B cell (primary cell): ENCODE measurements around the gene PTPRN2. TPM values are rescaled to one million over a fixed set of nuclear protein-coding genes. Genes with fewer than 3 reads are reported as not detected.

Source experiments
- ATAC-seq: fragments of 200-7000 bp; cut with Tn5 transposase; one replicate; pipeline ENCODE4 v1.10.0; 2021; ENCODE audit warnings: low read depth, mild to moderate bottlenecking, moderate number of reproducible peaks, moderate library complexity
- CTCF ChIA-PET: fragments of 350-600 bp; sonication (Branson Sonifier 250); formaldehyde crosslinking; loops from one replicate; lab custom pipeline; 2021; ENCODE audit warnings: antibody characterized with exemption, inconsistent platforms; lab: Charles Lee
- POLR2A ChIA-PET: fragments of 350-600 bp; sonication (Branson Sonifier 250); formaldehyde crosslinking; loops from one replicate; lab custom pipeline; 2021; ENCODE audit warnings: antibody characterized with exemption; lab: Charles Lee
- DNase-seq: peaks from one replicate; pipeline ENCODE4 v3.0.0; 2013
- H2AFZ ChIP-seq: 2 replicates; pipeline ENCODE4 v1.6.1; 2012; ENCODE audit warnings: mild to moderate bottlenecking, low read depth, low read length; ENCODE audit not compliant: insufficient read depth, poor library complexity, severe bottlenecking
- H3K27ac ChIP-seq, 2 donors: 1 replicate in 1 of 2; 2 replicates in 1 of 2; pipeline ENCODE4 v1.5.1; 2012 to 2013; ENCODE audit warnings: low read length in 2 of 2, mild to moderate bottlenecking in 2 of 2, moderate library complexity in 1 of 2
- H3K27me3 ChIP-seq, 4 experiments: fragments of 200-600 bp in 1 of 4; sonication (generic) in 1 of 4; replicated peaks in 1 of 4; 1 replicate in 2 of 4; 2 replicates in 2 of 4; pipeline versions ENCODE4 v1.6.1 to v1.7.0; 2013 to 2016; ENCODE audit warnings: low read length in 3 of 4, mild to moderate bottlenecking in 2 of 4, mixed read lengths in 1 of 4, moderate library complexity in 1 of 4; ENCODE audit not compliant: insufficient read depth in 4 of 4, control insufficient read depth in 3 of 4; ENCODE audit errors: control extremely low read depth in 1 of 4
- H3K36me3 ChIP-seq, 2 experiments: replicated peaks in 1 of 2; 1 replicate in 1 of 2; 2 replicates in 1 of 2; pipeline versions ENCODE4 v1.6.1 to v1.7.1; 2013; ENCODE audit warnings: low read length in 1 of 2; ENCODE audit not compliant: insufficient read depth in 2 of 2, control insufficient read depth in 1 of 2; ENCODE audit errors: control extremely low read depth in 1 of 2, extremely low read depth in 1 of 2
- H3K4me1 ChIP-seq, 2 donors: fragments of 200-600 bp in 1 of 2; sonication (generic) in 1 of 2; 1 replicate in 1 of 2; 2 replicates in 1 of 2; pipeline versions ENCODE4 v1.5.1 to v1.6.1; 2013 to 2017; ENCODE audit warnings: low read length in 2 of 2; ENCODE audit not compliant: control insufficient read depth in 2 of 2, insufficient read depth in 2 of 2
- H3K4me2 ChIP-seq: replicated peaks from 2 replicates; pipeline ENCODE3; 2012; ENCODE audit warnings: mild to moderate bottlenecking, low read depth, low read length; ENCODE audit not compliant: poor library complexity, severe bottlenecking
- H3K4me3 ChIP-seq, 5 experiments: fragments of 200-600 bp in 1 of 5; sonication (generic) in 1 of 5; 1 replicate in 3 of 5; 2 replicates in 2 of 5; pipeline versions ENCODE4 v1.5.1 to v1.7.0; 2011 to 2016; ENCODE audit warnings: low read length in 4 of 5, mild to moderate bottlenecking in 4 of 5, low read depth in 2 of 5, control low read depth in 1 of 5, moderate library complexity in 1 of 5; ENCODE audit not compliant: insufficient read depth in 1 of 5; ENCODE audit errors: control extremely low read depth in 1 of 5, extremely low read depth in 1 of 5
- H3K79me2 ChIP-seq: fragments of 200-600 bp; sonication (generic); one replicate; pipeline ENCODE4 v1.6.0; 2016; ENCODE audit warnings: low read length; ENCODE audit not compliant: control insufficient read depth, insufficient read depth
- H3K9ac ChIP-seq: fragments of 200-600 bp; sonication (generic); 2 replicates; pipeline ENCODE4 v1.6.1; 2017; ENCODE audit warnings: mild to moderate bottlenecking, low read length, moderate library complexity
- H3K9me3 ChIP-seq, 3 donors: one replicate each; pipeline versions ENCODE4 v1.6.1 to v1.7.1; 2013; ENCODE audit warnings: low read length in 2 of 3; ENCODE audit not compliant: control insufficient read depth in 2 of 3, insufficient read depth in 1 of 3; ENCODE audit errors: control extremely low read depth in 1 of 3
- H4K20me1 ChIP-seq: 2 replicates; pipeline ENCODE4 v1.6.0; 2012; ENCODE audit warnings: mild to moderate bottlenecking, low read length; ENCODE audit not compliant: insufficient read depth, control insufficient read depth, poor library complexity, severe bottlenecking
- H3K27ac Mint-ChIP-seq: one replicate; pipeline ENCODE4 v1.8.0; 2021; ENCODE audit warnings: mixed read lengths
- H3K27me3 Mint-ChIP-seq: one replicate; pipeline ENCODE4 v1.8.0; 2021; ENCODE audit warnings: mixed read lengths
- H3K4me1 Mint-ChIP-seq: one replicate; pipeline ENCODE4 v1.8.0; 2021; ENCODE audit warnings: mixed read lengths
- H3K4me3 Mint-ChIP-seq: one replicate; pipeline ENCODE4 v1.8.0; 2021; ENCODE audit warnings: mixed read lengths
- H3K9me3 Mint-ChIP-seq: one replicate; pipeline ENCODE4 v1.8.0; 2022; ENCODE audit warnings: mixed read lengths; ENCODE audit not compliant: insufficient read depth
- EZH2 ChIP-seq: IDR thresholded peaks from 2 replicates; pipeline ENCODE4 v1.6.1; 2012; ENCODE audit warnings: borderline replicate concordance, low read depth, mild to moderate bottlenecking, moderate library complexity, low read length; ENCODE audit not compliant: insufficient read depth, poor library complexity, severe bottlenecking
- WGBS: methylation state at CpG from one replicate; pipeline ENCODE4 v1.1.5; 2013; ENCODE audit warnings: missing lambda C conversion rate; ENCODE audit not compliant: insufficient coverage; 5-methylcytosine and 5-hydroxymethylcytosine counted together
- intact Hi-C: fragments of 100-400 bp; cut with micrococcal nuclease; formaldehyde crosslinking; loops from one replicate; pipeline ENCODE4 v1.10.0; 2022
- polyA plus RNA-seq: library from polyadenylated mRNA; depleted of rRNA; stranded (reverse); fragments of >200 nt; gene quantifications from 2 replicates; pipeline ENCODE4 v1.2.3, GENCODE V29; 2012
- total RNA-seq, 2 donors: library from RNA; stranded (reverse); fragments of 120-200 nt in 1 of 2; gene quantifications; 1 replicate in 1 of 2; 2 replicates in 1 of 2; pipeline versions ENCODE4 v1.2.3 to v1.2.4, GENCODE V29; 2013 to 2022
- TF ChIP-seq, protein P1 (sequence below): fragments of 200-600 bp; IDR thresholded peaks from one replicate; pipeline ENCODE4 v1.8.0; 2022; ENCODE audit warnings: antibody characterized with exemption, mild to moderate bottlenecking

PTPRN2 gene
- total and polyA plus RNA-seq, 2 donors (not counting 1 experiment from before 2014, with no cell fraction given): 2.0 to 5.0 TPM

DNA sequence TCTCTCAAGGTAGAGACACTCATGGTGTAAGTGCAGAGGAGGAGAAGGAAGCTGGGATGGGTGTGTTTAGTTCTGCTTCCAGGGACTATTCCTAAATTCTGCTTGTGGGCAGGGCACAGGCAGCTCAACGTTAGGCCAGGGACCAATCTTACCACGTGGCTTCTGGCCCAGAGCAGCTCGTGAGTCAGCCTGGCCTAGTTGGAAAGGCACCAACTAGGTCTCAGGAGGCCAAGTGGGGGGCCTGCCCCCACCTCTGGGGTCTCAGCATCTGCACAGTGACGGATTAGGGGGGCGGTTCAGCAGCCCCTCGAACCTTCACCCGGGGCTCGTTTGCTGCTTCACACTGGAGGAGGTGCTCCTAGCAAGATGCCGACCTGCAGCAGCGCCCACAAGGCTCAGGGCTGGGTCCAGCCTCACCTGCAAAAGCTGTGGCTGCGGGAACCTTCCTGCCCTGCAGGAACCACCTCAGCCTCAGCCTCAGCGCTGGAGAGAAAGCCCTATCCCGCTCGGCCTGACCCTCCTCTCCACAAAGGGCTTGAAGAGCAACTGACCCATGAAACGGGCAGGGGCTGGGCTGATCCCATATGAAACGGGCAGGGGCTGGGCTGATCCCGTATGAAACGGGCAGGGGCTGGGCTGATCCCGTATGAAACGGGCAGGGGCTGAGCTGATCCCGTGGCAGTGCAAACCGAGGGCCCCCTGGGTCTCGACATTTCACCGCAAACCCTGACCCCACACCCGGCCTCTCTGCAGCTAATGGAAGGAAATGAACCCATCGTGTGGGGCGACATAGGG, 803.4 kb downstream of the PTPRN2 start:
- no peaks in the 10 kb centered on the region for H3K9me3 Mint-ChIP-seq
- H3K27me3 Mint-ChIP-seq: no peaks in the 10 kb centered on the region
- Histone ChIP-seq H2AFZ (no peak overlapping the region), H3K27me3 (no peaks in the 10 kb centered on the region), H3K36me3 (no peaks in the 10 kb centered on the region), H3K79me2 (no peaks in the 10 kb centered on the region), H3K9me3 (peaks cover 0 to 35% (median 0%) of the 10 kb centered on the region in 3 donors), H3K27ac (no peak overlapping the region), H3K4me1 (no peaks in the 10 kb centered on the region), H4K20me1 (no peaks in the 10 kb centered on the region), H3K4me3 (no peak overlapping the region), H3K4me2 (no peak overlapping the region), H3K9ac (no peak overlapping the region)
- WGBS: 87% methylated on average over 27 of the region's 27 CpGs
- POLR2A ChIA-PET: no interaction called here
- H3K4me3 Mint-ChIP-seq: no peak overlapping the region
- ATAC-seq (no peak), DNase-seq (no peak)
- no peaks in the 10 kb centered on the region for H3K4me1 Mint-ChIP-seq
- TF ChIP-seq, protein P1, sequence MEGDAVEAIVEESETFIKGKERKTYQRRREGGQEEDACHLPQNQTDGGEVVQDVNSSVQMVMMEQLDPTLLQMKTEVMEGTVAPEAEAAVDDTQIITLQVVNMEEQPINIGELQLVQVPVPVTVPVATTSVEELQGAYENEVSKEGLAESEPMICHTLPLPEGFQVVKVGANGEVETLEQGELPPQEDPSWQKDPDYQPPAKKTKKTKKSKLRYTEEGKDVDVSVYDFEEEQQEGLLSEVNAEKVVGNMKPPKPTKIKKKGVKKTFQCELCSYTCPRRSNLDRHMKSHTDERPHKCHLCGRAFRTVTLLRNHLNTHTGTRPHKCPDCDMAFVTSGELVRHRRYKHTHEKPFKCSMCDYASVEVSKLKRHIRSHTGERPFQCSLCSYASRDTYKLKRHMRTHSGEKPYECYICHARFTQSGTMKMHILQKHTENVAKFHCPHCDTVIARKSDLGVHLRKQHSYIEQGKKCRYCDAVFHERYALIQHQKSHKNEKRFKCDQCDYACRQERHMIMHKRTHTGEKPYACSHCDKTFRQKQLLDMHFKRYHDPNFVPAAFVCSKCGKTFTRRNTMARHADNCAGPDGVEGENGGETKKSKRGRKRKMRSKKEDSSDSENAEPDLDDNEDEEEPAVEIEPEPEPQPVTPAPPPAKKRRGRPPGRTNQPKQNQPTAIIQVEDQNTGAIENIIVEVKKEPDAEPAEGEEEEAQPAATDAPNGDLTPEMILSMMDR: no peak
- no peak for TF ChIP-seq EZH2
- intact Hi-C loops: no loop called here
- no peak overlapping the region for H3K27ac Mint-ChIP-seq
- CTCF ChIA-PET: no interaction called here

DNA sequence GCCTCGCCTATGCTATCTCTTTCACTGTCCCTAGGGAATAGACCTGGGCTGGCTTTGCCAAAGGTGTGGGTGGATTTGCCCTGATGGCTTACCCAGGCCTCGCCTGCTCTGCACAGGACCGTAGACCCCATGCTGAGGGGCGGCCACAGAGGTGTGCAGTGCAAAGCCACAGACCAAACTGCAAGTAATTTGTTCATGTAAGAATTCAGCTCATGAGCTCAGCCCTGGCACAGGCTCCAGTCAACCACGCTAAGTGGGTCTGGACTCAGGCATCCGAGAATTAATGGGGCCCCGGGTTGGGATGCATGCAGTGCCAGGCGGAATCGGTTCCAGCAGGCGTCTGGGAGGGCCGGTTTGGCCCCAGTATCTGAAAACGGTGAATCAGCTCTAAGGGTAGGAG, 805.6 kb downstream of the PTPRN2 start:
- Histone ChIP-seq H3K4me2 (no peak overlapping the region), H3K36me3 (no peaks in the 10 kb centered on the region), H3K4me1 (no peaks in the 10 kb centered on the region), H3K4me3 (no peak overlapping the region), H3K9ac (no peak overlapping the region), H4K20me1 (no peaks in the 10 kb centered on the region), H3K9me3 (peaks cover 0 to 41% (median 0%) of the 10 kb centered on the region in 3 donors), H3K79me2 (no peaks in the 10 kb centered on the region), H3K27me3 (no peaks in the 10 kb centered on the region), H2AFZ (no peak overlapping the region), H3K27ac (no peak overlapping the region)
- ChIA-PET CTCF (no interaction called here), POLR2A (no interaction called here)
- ATAC-seq: no peak
- intact Hi-C loops: no loop called here
- Mint-ChIP-seq H3K27me3 (peaks cover under 1% of the 10 kb centered on the region), H3K27ac (no peak overlapping the region), H3K4me1 (no peaks in the 10 kb centered on the region), H3K4me3 (no peak overlapping the region), H3K9me3 (no peaks in the 10 kb centered on the region)
- WGBS: 95% methylated on average over 12 of the region's 12 CpGs
- no peak for DNase-seq
- TF ChIP-seq EZH2: no peak
- TF ChIP-seq, protein P1: no peak
